ENCODE results near the gene ZNF138.
A peak's percentile ranks its signal among the peaks of the same experiment; 100 is the strongest.
"Not testable (repeated sequence)": the region's sequence is repeated elsewhere in the genome, so short reads cannot be mapped to it uniquely, and the experiment has no call there.

The ZNF138 gene

GRCh38 chr7:64838691-64839090 lies 44.5 kb downstream of the ZNF138 start:
- peak; percentile 18 for DNase-seq (ENCODE audit: low read depth)

- peak; percentile 3 for DNase-seq (ENCODE audit: low read depth)
These were observed 45.7 kb downstream of the ZNF138 start for GRCh38 chr7:64839910-64840309.

GRCh38 chr7:64849250-64849923 lies 55.2 kb downstream of the ZNF138 start:
- peak; percentile 43 for DNase-seq (ENCODE audit: low read depth)

GRCh38 chr7:64849924-64850499 lies 55.8 kb downstream of the ZNF138 start:
- no peak for DNase-seq (ENCODE audit: low read depth)

GRCh38 chr7:64853679-64854078 lies 59.5 kb downstream of the ZNF138 start:
- DNase-seq (ENCODE audit: low read depth) = no peak

- DNase-seq (ENCODE audit: low read depth) = no peak
These were observed 60.7 kb downstream of the ZNF138 start for GRCh38 chr7:64854969-64855368.

GRCh38 chr7:64863021-64863420 lies 68.8 kb downstream of the ZNF138 start:
- no peak for DNase-seq (ENCODE audit: low read depth)

- not testable (repeated sequence) for DNase-seq (ENCODE audit: low read depth)
These were observed 69.3 kb downstream of the ZNF138 start for GRCh38 chr7:64863530-64863929.

GRCh38 chr7:64863969-64864368 lies 69.7 kb downstream of the ZNF138 start:
- no peak for DNase-seq (ENCODE audit: low read depth)

- DNase-seq (ENCODE audit: low read depth) = no peak
These were observed 73.7 kb downstream of the ZNF138 start for GRCh38 chr7:64867863-64868440.

- DNase-seq (ENCODE audit: low read depth) = no peak
These were observed 74.3 kb downstream of the ZNF138 start for GRCh38 chr7:64868499-64868898.

- no peak for DNase-seq (ENCODE audit: low read depth)
These were observed 75.0 kb downstream of the ZNF138 start for GRCh38 chr7:64869121-64869725.

GRCh38 chr7:64869912-64870562 lies 75.8 kb downstream of the ZNF138 start:
- DNase-seq (ENCODE audit: low read depth) = no peak

GRCh38 chr7:64870656-64871055 lies 76.4 kb downstream of the ZNF138 start:
- DNase-seq (ENCODE audit: low read depth) = no peak

GRCh38 chr7:64871761-64872160 lies 77.5 kb downstream of the ZNF138 start:
- no peak for DNase-seq (ENCODE audit: low read depth)

GRCh38 chr7:64872351-64873154 lies 78.3 kb downstream of the ZNF138 start:
- DNase-seq (ENCODE audit: low read depth) = no peak

GRCh38 chr7:64873155-64873500 lies 78.9 kb downstream of the ZNF138 start:
- DNase-seq (ENCODE audit: low read depth) = no peak

- DNase-seq (ENCODE audit: low read depth) = no peak
These were observed 79.3 kb downstream of the ZNF138 start for GRCh38 chr7:64873517-64873916.

- DNase-seq (ENCODE audit: low read depth) = no peak
These were observed 79.9 kb downstream of the ZNF138 start for GRCh38 chr7:64874114-64874513.

GRCh38 chr7:64874562-64875250 lies 80.5 kb downstream of the ZNF138 start:
- no peak for DNase-seq (ENCODE audit: low read depth)

- DNase-seq (ENCODE audit: low read depth) = no peak
These were observed 81.0 kb downstream of the ZNF138 start for GRCh38 chr7:64875258-64875657.

All from fibroblast of the conjunctiva (primary cell).